Measurements from ENCODE around the gene GTF2H1.

GTF2H1 gene

GRCh38 chr11:18321969-18322711 is at the start of gene GTF2H1, which contains the start of gene HPS5:
TSS of gene GTF2H1 (plus strand) at chr11:18322567. CDS start at chr11:18333075, 10,508 bp downstream.
TSS of gene HPS5 (minus strand) at chr11:18322140. CDS start at chr11:18317858, 4,282 bp downstream.
- DNase-seq, result peak; percentile 99

- no peak for DNase-seq
Observed at GRCh38 chr11:18277565-18278271, 44.6 kb upstream of the GTF2H1 start.

DNA sequence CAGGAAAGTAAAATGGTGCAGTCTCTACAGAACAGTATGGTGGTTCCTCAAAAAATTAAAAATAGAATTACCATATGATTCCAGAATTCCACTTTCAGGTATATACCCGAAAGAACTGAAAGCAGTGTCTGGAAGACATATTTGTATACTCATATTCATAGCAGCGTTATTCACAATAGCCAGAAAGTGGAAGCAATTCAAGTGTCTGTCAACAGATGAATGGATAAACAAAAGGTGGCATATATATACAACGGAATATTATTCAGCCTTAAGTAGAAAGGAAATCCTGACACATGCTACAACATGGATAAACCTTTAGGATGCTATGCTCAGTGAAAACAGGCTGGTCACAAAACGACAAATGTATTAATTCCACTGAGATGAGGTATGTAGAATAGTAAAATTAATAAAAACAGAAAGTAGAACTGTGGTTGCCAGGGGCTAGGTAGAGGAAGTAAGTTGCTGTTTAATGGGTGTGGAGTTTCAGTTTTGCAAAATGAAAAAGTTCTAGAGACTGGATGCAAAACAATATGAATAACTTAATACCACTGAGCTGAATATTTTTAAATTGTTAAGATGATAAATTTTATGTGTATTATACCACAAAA is 41.8 kb upstream of the GTF2H1 start:
- DNase-seq, result no peak

GRCh38 chr11:18282626-18283025 is 39.7 kb upstream of the GTF2H1 start:
- DNase-seq, result no peak

GRCh38 chr11:18285841-18286240 is 36.5 kb upstream of the GTF2H1 start:
- no peak for DNase-seq

GRCh38 chr11:18288911-18289310 is 33.5 kb upstream of the GTF2H1 start:
- DNase-seq, result no peak

GRCh38 chr11:18294862-18295261 is 27.5 kb upstream of the GTF2H1 start:
- no peak for DNase-seq

DNA sequence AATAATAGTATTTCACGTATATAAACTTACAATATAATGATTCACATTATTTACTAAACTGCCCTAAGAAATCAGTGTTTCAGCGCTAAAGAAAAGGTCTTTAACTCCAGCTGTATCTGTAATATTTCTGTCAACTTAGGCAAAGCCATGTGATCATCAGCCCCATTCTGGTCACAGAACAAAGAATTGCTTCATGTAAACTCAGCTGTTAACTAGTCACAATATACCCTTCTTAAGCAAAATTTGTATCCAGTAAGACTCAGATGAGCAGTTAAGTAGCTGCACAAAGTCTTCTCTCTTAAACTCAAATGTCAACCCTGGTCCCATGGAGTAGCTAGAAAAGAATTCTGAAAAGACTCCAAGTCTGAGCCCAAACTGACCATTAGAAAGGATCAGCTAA is 27.1 kb upstream of the GTF2H1 start:
- DNase-seq, result no peak

- no peak for DNase-seq
Observed at GRCh38 chr11:18299721-18300120, 22.6 kb upstream of the GTF2H1 start.

DNA sequence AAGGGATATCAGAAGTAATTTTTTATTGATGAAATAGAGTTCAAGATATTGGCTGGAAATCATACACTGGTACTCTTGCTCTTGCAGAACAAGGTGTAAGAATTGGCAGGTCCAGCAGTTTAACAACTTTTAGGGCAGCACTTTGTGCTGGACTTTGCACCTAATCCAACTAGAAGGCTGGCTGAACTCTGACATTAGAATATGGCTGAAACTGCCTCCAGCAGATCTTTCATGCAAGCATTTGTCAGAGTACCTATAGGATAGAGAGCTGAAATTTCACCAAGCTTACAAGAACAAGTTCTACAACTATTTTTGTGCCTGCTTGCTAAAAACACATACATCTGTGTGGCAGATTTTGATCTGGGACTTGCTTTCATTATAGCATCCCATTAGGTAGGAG is 17.6 kb upstream of the GTF2H1 start:
- DNase-seq, result no peak

DNA sequence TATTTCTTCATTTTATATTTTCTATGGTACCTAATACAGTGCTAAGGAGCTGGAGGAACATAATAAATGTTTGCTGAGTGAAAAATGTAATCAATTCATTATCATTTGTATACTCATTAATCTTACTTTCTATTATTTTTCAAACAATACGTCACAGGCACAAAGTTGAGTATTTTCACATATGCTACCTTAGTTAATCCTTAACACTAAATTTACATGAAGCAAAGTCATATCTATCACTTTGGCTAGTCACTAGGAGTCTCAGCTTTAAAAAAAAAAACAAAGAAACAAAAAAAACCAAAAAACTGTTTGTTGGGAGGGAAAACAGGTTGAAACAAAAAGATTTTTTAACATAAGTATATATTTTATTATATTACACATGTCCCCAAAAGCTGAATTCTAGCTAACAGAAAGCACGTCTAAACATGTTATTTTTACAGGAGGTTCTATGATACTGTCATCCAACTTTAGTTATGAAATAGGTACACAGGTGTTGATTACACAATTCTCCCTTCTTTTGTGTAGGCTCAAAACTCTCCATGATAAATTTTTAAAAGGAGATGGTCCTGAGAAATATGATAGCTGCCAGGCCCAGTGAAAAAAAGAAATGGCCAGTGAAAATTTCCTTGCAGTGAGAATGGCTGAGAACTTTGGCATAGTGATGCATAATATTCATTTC is 14.8 kb upstream of the GTF2H1 start:
- no peak for DNase-seq

DNA sequence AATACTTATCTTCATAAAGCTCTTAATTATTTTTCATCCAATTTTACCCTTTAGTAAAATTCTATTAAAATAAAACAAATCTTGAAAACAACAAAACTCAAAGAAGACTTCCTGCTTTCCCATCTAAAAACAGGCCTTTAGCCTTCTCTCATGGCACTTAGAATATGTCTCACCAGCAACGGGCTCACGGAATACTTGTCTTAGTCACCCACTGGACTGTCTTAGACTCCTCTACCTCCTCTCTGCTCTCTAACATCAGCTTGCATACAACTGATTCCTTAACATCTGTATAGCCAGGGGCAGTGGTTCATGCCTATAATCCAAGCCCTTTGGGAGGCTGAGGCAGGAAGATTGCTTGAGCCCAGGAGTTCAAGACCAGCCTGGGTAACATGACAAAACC is 14.1 kb upstream of the GTF2H1 start:
- DNase-seq, result no peak

- no peak for DNase-seq
Observed at GRCh38 chr11:18309691-18310090, 12.7 kb upstream of the GTF2H1 start.

GRCh38 chr11:18310800-18311340 is 11.5 kb upstream of the GTF2H1 start:
- DNase-seq, result peak; percentile 28

GRCh38 chr11:18312012-18312411 is 10.4 kb upstream of the GTF2H1 start:
- peak; percentile 17 for DNase-seq

DNA sequence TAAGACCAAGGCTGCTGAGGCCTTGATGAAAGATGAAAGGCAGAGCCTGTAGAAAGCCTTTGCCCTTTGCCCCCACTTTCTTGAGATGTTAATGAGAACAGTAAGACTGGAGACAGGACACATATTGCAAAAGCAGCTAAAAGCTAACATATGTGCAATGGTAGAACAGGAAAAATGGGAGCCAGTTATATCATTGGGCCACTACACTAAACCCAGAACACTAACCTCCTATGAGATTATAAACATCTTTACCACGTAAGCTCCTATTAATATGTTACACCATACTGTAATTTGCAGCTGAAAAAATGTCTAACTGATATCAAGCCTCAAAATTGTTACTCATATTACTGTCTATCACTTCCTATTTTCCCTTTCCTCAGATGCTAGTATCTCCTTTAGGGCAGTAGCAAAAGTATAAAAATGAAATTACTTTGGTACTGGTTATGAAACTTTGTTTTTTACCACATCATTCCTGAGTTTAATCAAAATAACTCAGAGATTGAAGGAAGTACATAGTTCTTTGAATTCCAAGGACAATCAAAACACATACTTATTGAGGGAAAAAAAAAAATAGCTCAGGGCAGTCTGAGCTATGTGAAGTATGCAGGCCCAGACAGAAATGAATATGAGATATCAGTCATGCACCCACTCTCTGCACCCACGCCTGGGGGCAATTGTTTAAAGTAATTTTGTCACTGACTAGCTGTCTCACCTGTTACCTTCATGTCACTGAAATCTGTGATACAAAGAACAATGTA is 9.5 kb upstream of the GTF2H1 start:
- DNase-seq, result peak; percentile 79

GRCh38 chr11:18313965-18314763 is 8.2 kb upstream of the GTF2H1 start:
- peak; percentile 35 for DNase-seq

GRCh38 chr11:18314784-18315523 is 7.4 kb upstream of the GTF2H1 start:
- no peak for DNase-seq

DNA sequence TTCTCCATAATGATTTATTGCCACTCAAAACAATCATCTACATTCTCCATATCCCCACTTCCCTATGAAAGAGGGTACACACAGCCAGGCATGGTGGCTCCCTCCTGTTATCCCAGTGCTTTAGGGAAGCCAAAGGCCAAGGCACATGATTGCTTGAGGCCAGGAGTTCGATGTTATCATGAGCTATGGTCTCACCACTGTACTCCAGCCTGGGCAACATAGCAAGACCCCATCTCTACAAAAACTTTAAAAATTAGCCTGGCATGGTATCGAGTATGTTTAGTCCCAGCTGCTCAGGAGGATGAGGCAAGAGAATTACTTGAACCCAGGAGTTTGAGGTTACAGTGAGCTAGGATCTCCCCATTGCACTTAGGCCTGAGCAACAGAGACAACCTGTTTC is 6.5 kb upstream of the GTF2H1 start:
- DNase-seq, result no peak

DNA sequence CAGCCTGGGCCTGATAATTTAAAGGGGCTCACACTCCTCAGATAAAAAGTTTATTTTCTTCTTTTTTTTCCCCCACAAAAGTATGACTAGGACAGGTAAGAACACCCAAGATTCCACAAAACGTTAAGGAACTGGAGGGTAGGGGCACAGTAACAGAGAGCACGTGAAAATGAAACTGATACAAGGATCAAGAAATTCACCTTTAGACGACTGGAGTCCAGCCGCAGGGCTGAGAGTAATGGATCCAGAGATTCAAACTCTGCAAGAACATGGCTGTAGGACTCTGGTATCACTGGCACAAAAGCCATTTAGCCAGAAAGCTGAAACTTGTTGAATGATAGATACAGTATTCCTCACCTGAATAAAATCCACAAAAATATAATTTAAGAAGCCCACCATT is 4.8 kb upstream of the GTF2H1 start:
- no peak for DNase-seq

- no peak for DNase-seq
Observed at GRCh38 chr11:18319914-18320313, 2.5 kb upstream of the GTF2H1 start.
